ENCODE data around the gene RCHY1. TPM values are rescaled to one million over a fixed set of nuclear protein-coding genes. Genes with fewer than 3 reads are reported as not detected.
"Not testable (repeated sequence)": the region's sequence is repeated elsewhere in the genome, so short reads cannot be mapped to it uniquely, and the experiment has no call there.

The RCHY1 gene
- total RNA-seq, 2 experiments from 2014 or later = 33.1 to 33.3 TPM

GRCh38 chr4:75552452-75552851 is 38.2 kb upstream of the RCHY1 start:
- CTCF ChIA-PET = no interaction called here
- no peaks in the 10 kb centered on the region for H3K36me3 Mint-ChIP-seq (ENCODE audit: low read depth)
- peaks cover 5% of the 10 kb centered on the region for H3K4me1 Mint-ChIP-seq (ENCODE audit: low read depth)
- no peaks in the 10 kb centered on the region for H3K9me3 Mint-ChIP-seq
- no peaks in the 10 kb centered on the region for H3K27me3 Mint-ChIP-seq
- TF ChIP-seq CTCF (IDR thresholded peaks at IDR 0.05) = no peak
- DNase-seq = no peak
- no peak overlapping the region for H3K27ac Mint-ChIP-seq
- intact Hi-C loops (cut with micrococcal nuclease) = no loop called here
- POLR2A ChIA-PET = no interaction called here
- no peak overlapping the region for H3K4me3 Mint-ChIP-seq
- ATAC-seq = no peak

GRCh38 chr4:75549019-75549418 is 34.8 kb upstream of the RCHY1 start:
- Mint-ChIP-seq H3K27me3 (no peaks in the 10 kb centered on the region), H3K4me1 (ENCODE audit: low read depth) (no peaks in the 10 kb centered on the region), H3K27ac (no peak overlapping the region), H3K36me3 (ENCODE audit: low read depth) (peaks cover 3% of the 10 kb centered on the region), H3K4me3 (no peak overlapping the region), H3K9me3 (no peaks in the 10 kb centered on the region)
- no peak for TF ChIP-seq CTCF (IDR thresholded peaks at IDR 0.05)
- DNase-seq (no peak), ATAC-seq (no peak)
- ChIA-PET POLR2A (no interaction called here), CTCF (no interaction called here)
- intact Hi-C loops (cut with micrococcal nuclease) = no loop called here

GRCh38 chr4:75547647-75548387 is 33.6 kb upstream of the RCHY1 start:
- DNase-seq (no peak), ATAC-seq (no peak)
- peaks cover 3% of the 10 kb centered on the region for H3K36me3 Mint-ChIP-seq (ENCODE audit: low read depth)
- no peak overlapping the region for H3K27ac Mint-ChIP-seq
- H3K27me3 Mint-ChIP-seq = no peaks in the 10 kb centered on the region
- POLR2A ChIA-PET = no interaction called here
- no peak overlapping the region for H3K4me3 Mint-ChIP-seq
- no peaks in the 10 kb centered on the region for H3K9me3 Mint-ChIP-seq
- no peaks in the 10 kb centered on the region for H3K4me1 Mint-ChIP-seq (ENCODE audit: low read depth)
- CTCF ChIA-PET = interaction anchor here (0.9 to 1.5 kb wide), 2 partner anchors 8 to 27 kb away, joined by 3 to 5 read pairs; partner anchors contain the start of gene ODAPH
- intact Hi-C loops (cut with micrococcal nuclease) = no loop called here
- no peak for TF ChIP-seq CTCF (IDR thresholded peaks at IDR 0.05)

- intact Hi-C loops (cut with micrococcal nuclease) = no loop called here
- TF ChIP-seq CTCF (IDR thresholded peaks at IDR 0.05) = no peak
- DNase-seq (no peak), ATAC-seq (no peak)
- CTCF ChIA-PET = no interaction called here
- H3K36me3 Mint-ChIP-seq (ENCODE audit: low read depth) = peaks cover 4% of the 10 kb centered on the region
- POLR2A ChIA-PET = no interaction called here
- H3K4me1 Mint-ChIP-seq (ENCODE audit: low read depth) = no peaks in the 10 kb centered on the region
- H3K4me3 Mint-ChIP-seq = no peak overlapping the region
- no peak overlapping the region for H3K27ac Mint-ChIP-seq
- no peaks in the 10 kb centered on the region for H3K9me3 Mint-ChIP-seq
- H3K27me3 Mint-ChIP-seq = no peaks in the 10 kb centered on the region
These were observed 31.3 kb upstream of the RCHY1 start for GRCh38 chr4:75545526-75545925.

- H3K9me3 Mint-ChIP-seq = no peaks in the 10 kb centered on the region
- no peaks in the 10 kb centered on the region for H3K4me1 Mint-ChIP-seq (ENCODE audit: low read depth)
- H3K27me3 Mint-ChIP-seq = no peaks in the 10 kb centered on the region
- no peak for ATAC-seq
- ChIA-PET POLR2A (no interaction called here), CTCF (no interaction called here)
- no peak for TF ChIP-seq CTCF (IDR thresholded peaks at IDR 0.05)
- peaks cover 6% of the 10 kb centered on the region for H3K36me3 Mint-ChIP-seq (ENCODE audit: low read depth)
- no peak overlapping the region for H3K27ac Mint-ChIP-seq
- H3K4me3 Mint-ChIP-seq = no peak overlapping the region
- no peak for DNase-seq
- intact Hi-C loops (cut with micrococcal nuclease) = no loop called here
These were observed 30.7 kb upstream of the RCHY1 start for GRCh38 chr4:75544870-75545269.

GRCh38 chr4:75544220-75544619 is 30.0 kb upstream of the RCHY1 start:
- ATAC-seq; DNase-seq; H3K27ac Mint-ChIP-seq; H3K27me3 Mint-ChIP-seq; H3K4me1 Mint-ChIP-seq (ENCODE audit: low read depth); H3K4me3 Mint-ChIP-seq; H3K9me3 Mint-ChIP-seq; intact Hi-C loops (cut with micrococcal nuclease); H3K36me3 Mint-ChIP-seq (ENCODE audit: low read depth): not testable (repeated sequence)
- ChIA-PET CTCF (interaction anchor here (1.2 kb wide), 1 partner anchor 25 kb away, joined by 3 read pairs; no protein-coding TSS in a partner anchor), POLR2A (interaction anchor here (1.0 to 1.1 kb wide), 2 partner anchors 19 to 30 kb away, joined by 3 read pairs; partner anchors contain the start of genes RCHY1 and THAP6)
